HCT116 (cell line): ENCODE data around the gene MTHFD2. TPM values are rescaled to one million over a fixed set of nuclear protein-coding genes. Genes with fewer than 3 reads are reported as not detected.

Source experiments
- ATAC-seq: fragments of 200-7000 bp; cut with Tn5 transposase; 2 replicates; pipeline ENCODE4 v1.9.1; 2020; ENCODE audit warnings: mild to moderate bottlenecking, moderate library complexity
- BruUV-seq: library from RNA; stranded (reverse); fragments of 400-500 nt; replicated peaks from 2 replicates; lab custom pipeline; 2021; lab: Mats Ljungman, UMichigan
- CTCF ChIA-PET: fragments of 300-600 bp; sonication (Branson Sonifier 250); formaldehyde crosslinking; loops from one replicate; lab custom pipeline; 2021; ENCODE audit warnings: antibody characterized with exemption; lab: Charles Lee
- POLR2A ChIA-PET: fragments of 300-600, 350-600 bp; sonication (Branson Sonifier 250); formaldehyde crosslinking; loops from one replicate; lab custom pipeline; 2021; ENCODE audit warnings: antibody characterized with exemption; lab: Charles Lee
- RAD21 ChIA-PET, 2 experiments: fragments of 300-600 bp; sonication (Branson Sonifier 250); formaldehyde crosslinking; loops; one replicate each; lab custom pipeline; 2023; ENCODE audit warnings: low total read pairs in 2 of 2; ENCODE audit not compliant: uncharacterized antibody in 2 of 2, unreplicated experiment in 2 of 2, low non-redundant PET in 1 of 2; lab: Charles Lee
- DNase-seq: peaks from one replicate; pipeline ENCODE4 v3.0.0-alpha.2; 2010; ENCODE audit warnings: low read depth, low spot score
- H2AFZ ChIP-seq: fragments of 200-600 bp; shearing (Covaris generic), sonication (generic); 2 replicates; pipeline ENCODE4 v1.6.1; 2017; ENCODE audit warnings: low read depth, mixed run types, mixed read lengths, antibody characterized with exemption, low read length; ENCODE audit not compliant: poor library complexity, severe bottlenecking
- H3K27ac ChIP-seq: 2 replicates; pipeline ENCODE4 v1.5.1; 2012; ENCODE audit warnings: low read depth, low read length
- H3K27me3 ChIP-seq: fragments of 200-600 bp; sonication (generic); 2 replicates; pipeline ENCODE4 v1.6.1; 2016; ENCODE audit warnings: mixed run types, low read length, mixed read lengths; ENCODE audit not compliant: insufficient read depth
- H3K36me3 ChIP-seq, 2 experiments: fragments of 200-500 bp in 1 of 2; fragments of 200-600 bp in 1 of 2; sonication (Bioruptor generic) in 1 of 2; sonication (generic) in 1 of 2; 2 replicates each; pipeline versions ENCODE4 v1.5.1 to v1.6.1; 2014 to 2016; ENCODE audit warnings: low read length in 2 of 2, inconsistent platforms in 1 of 2, mixed read lengths in 1 of 2, mixed run types in 1 of 2; ENCODE audit not compliant: insufficient read depth in 2 of 2, control insufficient read depth in 1 of 2
- H3K4me1 ChIP-seq, 2 experiments: fragments of 200-600 bp in 1 of 2; sonication (generic) in 1 of 2; 2 replicates each; pipeline versions ENCODE4 v1.5.1 to v1.6.1; 2012 to 2017; ENCODE audit warnings: low read length in 2 of 2, inconsistent platforms in 1 of 2, mild to moderate bottlenecking in 1 of 2, mixed read lengths in 1 of 2, mixed run types in 1 of 2, moderate library complexity in 1 of 2; ENCODE audit not compliant: insufficient read depth in 2 of 2, control insufficient read depth in 1 of 2
- H3K4me2 ChIP-seq: fragments of 200-600 bp; sonication (generic); 2 replicates; pipeline ENCODE4 v1.6.1; 2017; ENCODE audit warnings: mixed run types, low read length, mixed read lengths
- H3K4me3 ChIP-seq, 2 experiments: fragments of 200-600 bp in 1 of 2; sonication (generic) in 1 of 2; replicated peaks in 1 of 2; 2 replicates each; pipeline ENCODE4 v1.5.1; 2011 to 2016; ENCODE audit warnings: low read length in 2 of 2, control low read depth in 1 of 2, low read depth in 1 of 2, mild to moderate bottlenecking in 1 of 2, mixed read lengths in 1 of 2, mixed run types in 1 of 2
- H3K79me2 ChIP-seq: fragments of 200-600 bp; sonication (generic); 2 replicates; pipeline ENCODE4 v1.6.1; 2017; ENCODE audit warnings: mild to moderate bottlenecking, mixed run types, low read length, moderate library complexity, mixed read lengths; ENCODE audit not compliant: insufficient read depth
- H3K9ac ChIP-seq: fragments of 200-600 bp; sonication (generic); 2 replicates; pipeline ENCODE4 v1.6.1; 2016; ENCODE audit warnings: low read length, mixed read lengths
- H3K9me2 ChIP-seq: fragments of 200-600 bp; sonication (generic), shearing (Covaris generic); 2 replicates; pipeline ENCODE4 v1.6.1; 2017; ENCODE audit warnings: mixed run types, mild to moderate bottlenecking, moderate library complexity; ENCODE audit not compliant: insufficient read depth
- H3K9me3 ChIP-seq, 2 experiments: fragments of 200-500 bp in 1 of 2; fragments of 200-600 bp in 1 of 2; sonication (Bioruptor generic) in 1 of 2; sonication (generic) in 1 of 2; 2 replicates each; pipeline ENCODE4 v1.6.1; 2014 to 2017; ENCODE audit warnings: low read length in 2 of 2, mixed read lengths in 2 of 2, inconsistent platforms in 1 of 2, low read depth in 1 of 2, mild to moderate bottlenecking in 1 of 2, mixed run types in 1 of 2, moderate library complexity in 1 of 2; ENCODE audit not compliant: control insufficient read depth in 1 of 2, insufficient read depth in 1 of 2
- H4K20me1 ChIP-seq: fragments of 200-600 bp; sonication (generic), shearing (Covaris generic); 2 replicates; pipeline ENCODE4 v1.6.1; 2017; ENCODE audit warnings: mixed run types, mild to moderate bottlenecking, moderate library complexity; ENCODE audit not compliant: insufficient read depth
- RAD21 ChIP-seq: IDR thresholded peaks from 2 replicates; pipeline ENCODE4 v1.6.1; 2012; ENCODE audit warnings: low read depth, mild to moderate bottlenecking
- TCF7L2 ChIP-seq: IDR thresholded peaks from 2 replicates; pipeline ENCODE4 v1.7.0; 2011; ENCODE audit warnings: borderline replicate concordance, inconsistent platforms; ENCODE audit not compliant: insufficient read depth, insufficient read length; ENCODE audit errors: extremely low read depth
- intact Hi-C: fragments of 100-400 bp; cut with micrococcal nuclease; formaldehyde crosslinking; loops from 2 replicates; pipeline ENCODE4 v1.10.0; 2022
- total RNA-seq: library from RNA; stranded (reverse); gene quantifications from one replicate; pipeline ENCODE4 v1.2.1, GENCODE V29; 2021; ENCODE audit not compliant: unreplicated experiment

MTHFD2 gene
- total RNA-seq, 1 experiment from 2014 or later: 445 TPM

DNA sequence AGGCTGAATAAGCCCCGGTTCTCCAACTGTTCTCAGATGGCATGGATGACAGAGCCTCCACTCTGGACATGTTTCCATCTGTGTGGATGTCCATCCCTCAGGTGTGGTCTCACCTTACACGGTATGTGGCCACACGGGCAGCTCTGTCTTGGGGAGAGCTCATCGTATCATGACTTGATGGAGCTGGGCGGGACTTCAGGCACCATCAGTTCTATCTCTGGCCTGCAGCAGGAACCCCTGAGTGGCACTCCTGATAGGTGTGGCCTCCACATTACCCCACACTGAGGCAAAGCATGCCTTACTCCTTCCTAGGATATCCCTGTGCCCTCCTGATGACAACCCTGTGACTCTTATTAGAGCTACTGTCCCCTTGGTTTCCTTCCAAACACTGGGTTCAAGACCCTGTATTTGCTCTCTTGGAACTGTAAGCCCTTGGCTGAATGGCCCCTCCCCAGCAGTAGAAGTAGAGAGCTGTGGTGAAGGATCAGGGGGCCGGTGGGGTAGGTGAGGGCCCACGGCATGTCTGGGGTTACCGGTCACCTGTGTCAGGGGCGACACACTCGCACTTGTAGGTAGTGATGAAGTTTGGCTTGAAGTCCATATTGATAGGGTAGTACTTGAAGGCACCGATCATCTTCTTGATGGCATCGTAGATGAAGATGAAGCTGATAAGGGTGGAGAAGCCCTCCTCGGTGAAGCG lies 48.2 kb downstream of the MTHFD2 start:
- intact Hi-C loops: no loop called here
- no peaks in the 10 kb centered on the region for H3K27me3 ChIP-seq
- H3K9ac ChIP-seq: no peak overlapping the region
- ATAC-seq (no peak), DNase-seq (no peak)
- H3K9me2 ChIP-seq: no peaks in the 10 kb centered on the region
- RAD21 ChIA-PET: no interaction called here
- H3K4me2 ChIP-seq: no peak overlapping the region
- POLR2A ChIA-PET: no interaction called here
- H3K27ac ChIP-seq: no peak overlapping the region
- H4K20me1 ChIP-seq: no peaks in the 10 kb centered on the region
- no peak overlapping the region for H2AFZ ChIP-seq
- H3K9me3 ChIP-seq: no peaks in the 10 kb centered on the region
- H3K4me3 ChIP-seq: no peak overlapping the region
- TF ChIP-seq RAD21: no peak
- peaks cover 0 to 9% of the 10 kb centered on the region in 2 experiments; a peak in 2 of 4 replicates for H3K4me1 ChIP-seq
- no TSS peak for BruUV-seq
- CTCF ChIA-PET: no interaction called here
- no peaks in the 10 kb centered on the region for H3K36me3 ChIP-seq
- no peaks in the 10 kb centered on the region for H3K79me2 ChIP-seq

DNA sequence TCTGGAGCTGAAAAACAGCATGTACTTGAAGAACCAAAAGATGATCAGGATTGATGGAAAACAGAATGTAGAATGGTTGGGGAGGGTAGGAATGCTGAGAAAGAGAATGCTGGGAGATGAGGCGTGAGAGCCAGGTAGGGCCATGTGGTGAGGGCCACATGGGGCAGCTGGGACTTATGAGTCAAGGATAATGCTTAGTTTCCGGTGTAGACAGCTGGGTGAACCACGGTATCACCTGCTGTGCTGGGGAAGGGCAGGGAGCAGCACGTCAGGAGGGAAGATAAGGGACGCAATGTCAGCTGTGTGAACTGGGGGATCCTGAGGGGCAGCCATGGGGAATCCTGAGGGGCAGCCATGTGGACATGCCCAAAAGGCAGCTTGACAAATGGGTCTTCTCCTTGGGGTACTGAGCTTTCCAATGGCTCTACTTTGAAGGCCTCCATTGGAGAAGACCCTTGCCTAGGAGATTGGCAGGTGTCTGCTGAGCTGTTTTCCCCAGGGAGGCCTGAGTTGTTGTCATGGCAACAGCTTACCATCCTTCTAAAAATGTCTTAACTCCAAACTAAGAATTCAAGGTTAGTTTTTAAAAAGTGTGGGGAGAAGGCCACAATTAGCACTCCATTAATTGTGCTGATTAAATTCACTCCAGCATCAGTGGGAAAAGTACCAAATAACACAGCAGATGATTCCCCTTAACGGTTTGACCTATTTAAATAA lies 51.1 kb downstream of the MTHFD2 start:
- H3K27me3 ChIP-seq: no peaks in the 10 kb centered on the region
- H3K79me2 ChIP-seq: no peaks in the 10 kb centered on the region
- H3K4me2 ChIP-seq: no peak overlapping the region
- ChIA-PET CTCF (interaction anchor here (0.7 to 1.5 kb wide), 10 partner anchors 9 to 426 kb away, joined by 3 to 12 read pairs (median 4); no protein-coding TSS in a partner anchor), RAD21 (no interaction called here), POLR2A (no interaction called here)
- H2AFZ ChIP-seq: no peak overlapping the region
- no peaks in the 10 kb centered on the region for H4K20me1 ChIP-seq
- H3K4me3 ChIP-seq: no peak overlapping the region
- ATAC-seq (no peak), DNase-seq (no peak)
- no peaks in the 10 kb centered on the region for H3K4me1 ChIP-seq
- H3K9me3 ChIP-seq: no peaks in the 10 kb centered on the region
- no TSS peak for BruUV-seq
- intact Hi-C loops: loop anchor here (2.0 to 5.0 kb wide), 3 partner anchors 85 to 283 kb away; no protein-coding TSS in a partner anchor
- H3K9ac ChIP-seq: no peak overlapping the region
- H3K27ac ChIP-seq: no peak overlapping the region
- H3K9me2 ChIP-seq: no peaks in the 10 kb centered on the region
- no peak for TF ChIP-seq TCF7L2
- TF ChIP-seq, all 23 proteins: peak for 0
- H3K36me3 ChIP-seq: no peaks in the 10 kb centered on the region
